Endothelial cell of umbilical vein (primary cell): ENCODE data around the gene SMARCC1. TPM values are rescaled to one million over a fixed set of nuclear protein-coding genes. Genes with fewer than 3 reads are reported as not detected.

Experiments used
- BruUV-seq: library from RNA; stranded (reverse); fragments of 400-500 nt; replicated peaks from 2 replicates; lab custom pipeline; 2021; lab: Mats Ljungman, UMichigan
- CTCF ChIA-PET: fragments of 300-600, 350-600 bp; sonication (Branson Sonifier 250); formaldehyde crosslinking; loops from one replicate; lab custom pipeline; 2021; ENCODE audit warnings: antibody characterized with exemption, inconsistent platforms; lab: Charles Lee
- POLR2A ChIA-PET: fragments of 300-600, 350-600 bp; sonication (Branson Sonifier 250); formaldehyde crosslinking; loops from one replicate; lab custom pipeline; 2021; ENCODE audit warnings: antibody characterized with exemption, inconsistent platforms; lab: Charles Lee
- DNase-seq: peaks from one replicate; pipeline ENCODE4 v3.0.0-alpha.2; 2011; ENCODE audit warnings: low read depth, low spot score
- FAIRE-seq: peaks from 2 replicates; lab custom pipeline; 2011; peaks lifted over from hg19 to GRCh38; lab: Jason Lieb, UNC
- H2AFZ ChIP-seq: 2 replicates; pipeline ENCODE4 v1.6.0; 2012; ENCODE audit warnings: low read depth, low read length, control low read depth, inconsistent platforms
- H3K27ac ChIP-seq: 2 replicates; pipeline ENCODE4 v1.5.1; 2011; ENCODE audit warnings: low read depth, mild to moderate bottlenecking, control low read depth, low read length, moderate library complexity; ENCODE audit not compliant: insufficient read depth
- H3K27me3 ChIP-seq, 2 experiments: 2 replicates each; pipeline versions ENCODE4 v1.6.0 to v1.6.1; 2011; ENCODE audit warnings: low read length in 2 of 2, mixed read lengths in 1 of 2; ENCODE audit not compliant: control insufficient read depth in 2 of 2, insufficient read depth in 2 of 2
- H3K36me3 ChIP-seq, 2 experiments: 2 replicates in 1 of 2; 3 replicates in 1 of 2; pipeline ENCODE4 v1.5.1; 2011; ENCODE audit warnings: low read length in 2 of 2, mild to moderate bottlenecking in 1 of 2, moderate library complexity in 1 of 2; ENCODE audit not compliant: control insufficient read depth in 2 of 2, insufficient read depth in 2 of 2; ENCODE audit errors: extremely low read depth in 1 of 2
- H3K4me1 ChIP-seq: 3 replicates; pipeline ENCODE4 v1.5.1; 2011; ENCODE audit warnings: mild to moderate bottlenecking, low read length; ENCODE audit not compliant: control insufficient read depth, insufficient read depth; ENCODE audit errors: extremely low read depth
- H3K4me2 ChIP-seq: 2 replicates; pipeline ENCODE4 v1.6.1; 2011; ENCODE audit warnings: low read length, control low read depth, mixed read lengths; ENCODE audit not compliant: insufficient read depth
- H3K4me3 ChIP-seq, 3 experiments: fragments of 200-600 bp in 1 of 3; sonication (generic), shearing (Covaris generic) in 1 of 3; replicated peaks in 1 of 3; 2 replicates each; pipeline ENCODE4 v1.5.1; 2011 to 2016; ENCODE audit warnings: control low read depth in 3 of 3, low read length in 3 of 3, mild to moderate bottlenecking in 2 of 3, inconsistent platforms in 1 of 3, low read depth in 1 of 3, moderate library complexity in 1 of 3; ENCODE audit not compliant: insufficient read depth in 1 of 3
- H3K79me2 ChIP-seq: 2 replicates; pipeline ENCODE4 v1.6.0; 2012; ENCODE audit warnings: low read length, inconsistent platforms; ENCODE audit not compliant: control insufficient read depth, insufficient read depth
- H3K9ac ChIP-seq: replicated peaks from 2 replicates; pipeline ENCODE3; 2011; ENCODE audit warnings: low read length, control low read depth; ENCODE audit not compliant: insufficient read depth; ENCODE audit errors: extremely low read depth
- H3K9me1 ChIP-seq: replicated peaks from 3 replicates; pipeline ENCODE4 v1.6.0; 2011; ENCODE audit warnings: mild to moderate bottlenecking, low read length; ENCODE audit not compliant: control insufficient read depth, insufficient read depth; ENCODE audit errors: extremely low read depth
- H3K9me3 ChIP-seq: replicated peaks from 2 replicates; pipeline ENCODE4 v1.5.1; 2012; ENCODE audit warnings: low read length, inconsistent platforms; ENCODE audit not compliant: control insufficient read depth, insufficient read depth
- H4K20me1 ChIP-seq: replicated peaks from 2 replicates; pipeline ENCODE3; 2011; ENCODE audit warnings: mild to moderate bottlenecking, low read length; ENCODE audit not compliant: control insufficient read depth, insufficient read depth; ENCODE audit errors: extremely low read depth
- CTCF ChIP-seq, 2 donors: IDR thresholded peaks; 1 replicate in 1 of 2; 2 replicates in 1 of 2; pipeline ENCODE4 v1.5.1; 2011; ENCODE audit warnings: low read length in 2 of 2, mild to moderate bottlenecking in 2 of 2, moderate library complexity in 2 of 2, control low read depth in 1 of 2, inconsistent platforms in 1 of 2, low read depth in 1 of 2; ENCODE audit not compliant: insufficient read depth in 1 of 2; ENCODE audit errors: extremely low read depth in 1 of 2
- EZH2 ChIP-seq: IDR thresholded peaks from 2 replicates; pipeline ENCODE4 v1.6.1; 2012; ENCODE audit warnings: borderline replicate concordance, low read depth, mild to moderate bottlenecking, moderate library complexity, low read length, inconsistent platforms; ENCODE audit not compliant: severe bottlenecking
- GATA2 ChIP-seq: IDR thresholded peaks from 2 replicates; pipeline ENCODE4 v1.7.0; 2011; ENCODE audit warnings: low read depth, mild to moderate bottlenecking, moderate library complexity, mixed read lengths, low read length; ENCODE audit not compliant: insufficient read length, insufficient read depth
- JUN ChIP-seq: IDR thresholded peaks from 2 replicates; pipeline ENCODE4 v1.6.1; 2011; ENCODE audit warnings: borderline replicate concordance, low read depth; ENCODE audit not compliant: insufficient read length, insufficient read depth
- MAX ChIP-seq: IDR thresholded peaks from 2 replicates; pipeline ENCODE4 v1.6.1; 2011; ENCODE audit not compliant: insufficient read depth, insufficient read length
- MYC ChIP-seq: IDR thresholded peaks from one replicate; pipeline ENCODE4 v1.6.1; 2011; ENCODE audit warnings: mild to moderate bottlenecking, low read depth, low read length
- POLR2A ChIP-seq: IDR thresholded peaks from 2 replicates; pipeline ENCODE4 v1.6.1; 2012; ENCODE audit warnings: low read depth, mild to moderate bottlenecking, control low read depth, low read length
- dilution Hi-C: fragments of 300-500 bp; cut with MboI; formaldehyde crosslinking; loops from one replicate; pipeline ENCODE4 v1.15.0; 2019; ENCODE audit warnings: low sequenced_read_pairs; ENCODE audit not compliant: extremely low pct_ligation_motif_present
- intact Hi-C: fragments of 100-400 bp; cut with micrococcal nuclease; formaldehyde crosslinking; loops from one replicate; pipeline ENCODE4 v1.10.0; 2022
- polyA plus RNA-seq, 4 experiments: library from polyadenylated mRNA; depleted of rRNA in 3 of 4; stranded (reverse) in 3 of 4; unstranded in 1 of 4; fragments of >200 nt; gene quantifications; 2 replicates each; pipeline versions ENCODE4 v1.2.1 to v1.2.3, GENCODE V29; 2011 to 2012; ENCODE audit warnings: missing spikeins in 1 of 4
- total RNA-seq: library from RNA; stranded (reverse); gene quantifications from 2 replicates; pipeline ENCODE4 v1.2.3, GENCODE V29; 2021

Gene SMARCC1
- total and polyA plus RNA-seq, 2 donors (not counting 3 experiments of a cell fraction or from before 2014, with no cell fraction given), result 23.0 to 138 TPM

- no peak overlapping the region for H3K4me3 ChIP-seq
- TF ChIP-seq EZH2, result no peak
- no peak for TF ChIP-seq POLR2A
- TF ChIP-seq MYC, result no peak
- TF ChIP-seq MAX, result no peak
- no peak for TF ChIP-seq JUN
- no peak for TF ChIP-seq CTCF (IDR thresholded peaks at IDR 0.05; ENCODE audit: extremely low read depth in 1 of 2, insufficient read depth in 1 of 2, low read depth in 1 of 2, low read length in 2 of 2)
- no peak for TF ChIP-seq GATA2
- H3K9me1 ChIP-seq, result no peaks in the 10 kb centered on the region
- H3K9ac ChIP-seq, result no peak overlapping the region
- peaks cover 18 to 22% of the 10 kb centered on the region in 2 experiments for H3K36me3 ChIP-seq
- H3K27me3 ChIP-seq, result no peaks in the 10 kb centered on the region
- no peak for FAIRE-seq
- POLR2A ChIA-PET, result no interaction called here
- H2AFZ ChIP-seq, result no peak overlapping the region
- BruUV-seq, result no TSS peak
- no peaks in the 10 kb centered on the region for H3K9me3 ChIP-seq
- H4K20me1 ChIP-seq, result no peaks in the 10 kb centered on the region
- no peaks in the 10 kb centered on the region for H3K79me2 ChIP-seq
- H3K4me1 ChIP-seq, result no peaks in the 10 kb centered on the region
- H3K4me2 ChIP-seq, result no peak overlapping the region
- intact Hi-C loops (no loop called here), dilution Hi-C loops (no loop called here)
- CTCF ChIA-PET, result no interaction called here
- no peak overlapping the region for H3K27ac ChIP-seq
- DNase-seq, result no peak
Measured at GRCh38 chr3:47630810-47631209, 150.9 kb downstream of the SMARCC1 start.
